Neural progenitor cell (in vitro differentiated cells): Measurements from ENCODE around the gene RAN. TPM values are rescaled to one million over a fixed set of nuclear protein-coding genes. Genes with fewer than 3 reads are reported as not detected.
"Not testable (repeated sequence)": the region's sequence is repeated elsewhere in the genome, so short reads cannot be mapped to it uniquely, and the experiment has no call there.

Experiments
- DNase-seq: peaks from one replicate; pipeline ENCODE4 v3.0.0-alpha.2; 2016; ENCODE audit warnings: low spot score
- H2AFZ ChIP-seq: fragments of 200-600 bp; sonication (generic); replicated peaks from 2 replicates; pipeline ENCODE4 v1.6.1; 2016; ENCODE audit warnings: antibody characterized with exemption
- H3F3A ChIP-seq: fragments of 200-600 bp; sonication (generic); 2 replicates; pipeline ENCODE4 v1.6.1; 2016; ENCODE audit warnings: antibody characterized with exemption, low read depth
- H3K27ac ChIP-seq: fragments of 200-600 bp; sonication (generic); 2 replicates; pipeline ENCODE4 v1.5.1; 2016; ENCODE audit warnings: mild to moderate bottlenecking
- H3K27me3 ChIP-seq: fragments of 200-600 bp; sonication (generic); 2 replicates; pipeline ENCODE4 v1.6.1; 2016; ENCODE audit warnings: mild to moderate bottlenecking, moderate library complexity
- H3K36me3 ChIP-seq: fragments of 200-600 bp; sonication (generic); 2 replicates; pipeline ENCODE4 v1.5.1; 2016
- H3K4me1 ChIP-seq: fragments of 200-600 bp; sonication (generic); 2 replicates; pipeline ENCODE4 v1.6.1; 2016; ENCODE audit warnings: mixed run types
- H3K4me2 ChIP-seq: fragments of 200-600 bp; sonication (generic); 2 replicates; pipeline ENCODE4 v1.6.1; 2016
- H3K4me3 ChIP-seq: fragments of 200-600 bp; sonication (generic); 2 replicates; pipeline ENCODE4 v1.5.1; 2016
- H3K79me2 ChIP-seq: fragments of 200-600 bp; sonication (generic); 2 replicates; pipeline ENCODE4 v1.6.1; 2016; ENCODE audit warnings: low read depth
- H3K9ac ChIP-seq: fragments of 200-600 bp; sonication (generic); 2 replicates; pipeline ENCODE4 v1.6.1; 2016
- H3K9me3 ChIP-seq: fragments of 200-600 bp; sonication (generic); 2 replicates; pipeline ENCODE4 v1.5.1; 2016; ENCODE audit warnings: low read depth
- H4K20me1 ChIP-seq: fragments of 200-600 bp; sonication (generic); 2 replicates; pipeline ENCODE4 v1.6.1; 2016; ENCODE audit warnings: low read depth
- H3K27ac Mint-ChIP-seq: 3 replicates; pipeline ENCODE4 v1.8.0; 2021; ENCODE audit warnings: mixed read lengths
- H3K27me3 Mint-ChIP-seq: 2 replicates; pipeline ENCODE4 v1.8.0; 2022; ENCODE audit warnings: low read depth, mild to moderate bottlenecking, inconsistent platforms, moderate library complexity, mixed read lengths; ENCODE audit not compliant: insufficient read depth
- H3K36me3 Mint-ChIP-seq: 3 replicates; pipeline ENCODE4 v1.8.0; 2021; ENCODE audit warnings: mixed read lengths
- H3K4me1 Mint-ChIP-seq: 3 replicates; pipeline ENCODE4 v1.8.0; 2021; ENCODE audit warnings: mixed read lengths
- H3K4me3 Mint-ChIP-seq: 3 replicates; pipeline ENCODE4 v1.8.0; 2021; ENCODE audit warnings: mild to moderate bottlenecking, moderate library complexity, mixed read lengths
- H3K9me3 Mint-ChIP-seq: 3 replicates; pipeline ENCODE4 v1.8.0; 2020; ENCODE audit warnings: mixed read lengths
- EZH2 ChIP-seq: fragments of 200-600 bp; sonication (generic); IDR thresholded peaks from 2 replicates; pipeline ENCODE4 v1.6.1; 2017; ENCODE audit warnings: antibody characterized with exemption, mild to moderate bottlenecking, moderate library complexity
- EZH2phosphoT487 ChIP-seq: fragments of 200-600 bp; sonication (generic); IDR thresholded peaks from 2 replicates; pipeline ENCODE4 v1.6.1; 2017; ENCODE audit warnings: antibody characterized with exemption
- total RNA-seq: library from RNA; depleted of rRNA; stranded (reverse); fragments of >200 nt; gene quantifications from 2 replicates; pipeline ENCODE4 v1.2.3, GENCODE V29; 2015; ENCODE audit warnings: low replicate concordance
- TF ChIP-seq, protein P1 (sequence below): fragments of 200-600 bp; sonication (generic); IDR thresholded peaks from 2 replicates; pipeline ENCODE4 v1.5.1; 2017; ENCODE audit warnings: antibody characterized with exemption, mild to moderate bottlenecking

Gene RAN
- total RNA-seq, 1 donor from 2014 or later = 1,370 TPM

DNA sequence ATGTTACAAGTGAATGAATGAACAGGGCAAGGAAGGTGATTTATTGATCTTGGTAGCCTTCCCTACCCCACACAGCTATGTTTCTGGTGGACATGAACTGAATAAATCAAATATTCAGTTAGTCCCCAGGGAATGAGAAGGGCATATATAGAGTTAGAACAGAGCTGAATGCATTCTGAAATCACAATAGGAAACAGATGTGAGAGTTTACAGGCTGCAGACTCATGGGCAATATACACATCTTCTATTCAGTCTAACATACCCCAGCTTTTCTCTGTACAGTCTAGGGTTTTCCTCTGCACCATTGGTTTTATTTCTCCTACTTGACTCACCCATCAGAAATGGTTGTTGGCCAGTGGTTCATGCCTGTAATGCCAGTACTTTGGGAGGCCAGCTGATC lies 25.5 kb upstream of the RAN start:
- H3K36me3 ChIP-seq = no peaks in the 10 kb centered on the region
- no peak overlapping the region for H3K4me2 ChIP-seq
- H2AFZ ChIP-seq = no peak overlapping the region
- no peak overlapping the region for H3K27ac ChIP-seq
- Mint-ChIP-seq H3K27ac (peak overlapping the region; percentile 53), H3K4me1 (peaks cover 11% of the 10 kb centered on the region), H3K4me3 (no peak overlapping the region), H3K9me3 (peaks cover 3% of the 10 kb centered on the region), H3K27me3 (peaks cover 17% of the 10 kb centered on the region), H3K36me3 (no peaks in the 10 kb centered on the region)
- H3K27me3 ChIP-seq = no peaks in the 10 kb centered on the region
- H4K20me1 ChIP-seq = no peaks in the 10 kb centered on the region
- H3K4me1 ChIP-seq = no peaks in the 10 kb centered on the region
- H3K9me3 ChIP-seq = no peaks in the 10 kb centered on the region
- TF ChIP-seq EZH2phosphoT487 (no peak), EZH2 (no peak)
- TF ChIP-seq, protein P1, sequence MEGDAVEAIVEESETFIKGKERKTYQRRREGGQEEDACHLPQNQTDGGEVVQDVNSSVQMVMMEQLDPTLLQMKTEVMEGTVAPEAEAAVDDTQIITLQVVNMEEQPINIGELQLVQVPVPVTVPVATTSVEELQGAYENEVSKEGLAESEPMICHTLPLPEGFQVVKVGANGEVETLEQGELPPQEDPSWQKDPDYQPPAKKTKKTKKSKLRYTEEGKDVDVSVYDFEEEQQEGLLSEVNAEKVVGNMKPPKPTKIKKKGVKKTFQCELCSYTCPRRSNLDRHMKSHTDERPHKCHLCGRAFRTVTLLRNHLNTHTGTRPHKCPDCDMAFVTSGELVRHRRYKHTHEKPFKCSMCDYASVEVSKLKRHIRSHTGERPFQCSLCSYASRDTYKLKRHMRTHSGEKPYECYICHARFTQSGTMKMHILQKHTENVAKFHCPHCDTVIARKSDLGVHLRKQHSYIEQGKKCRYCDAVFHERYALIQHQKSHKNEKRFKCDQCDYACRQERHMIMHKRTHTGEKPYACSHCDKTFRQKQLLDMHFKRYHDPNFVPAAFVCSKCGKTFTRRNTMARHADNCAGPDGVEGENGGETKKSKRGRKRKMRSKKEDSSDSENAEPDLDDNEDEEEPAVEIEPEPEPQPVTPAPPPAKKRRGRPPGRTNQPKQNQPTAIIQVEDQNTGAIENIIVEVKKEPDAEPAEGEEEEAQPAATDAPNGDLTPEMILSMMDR = no peak
- DNase-seq = no peak
- H3F3A ChIP-seq = peaks cover 14% of the 10 kb centered on the region
- no peaks in the 10 kb centered on the region for H3K79me2 ChIP-seq
- H3K4me3 ChIP-seq = no peak overlapping the region
- no peak overlapping the region for H3K9ac ChIP-seq

DNA sequence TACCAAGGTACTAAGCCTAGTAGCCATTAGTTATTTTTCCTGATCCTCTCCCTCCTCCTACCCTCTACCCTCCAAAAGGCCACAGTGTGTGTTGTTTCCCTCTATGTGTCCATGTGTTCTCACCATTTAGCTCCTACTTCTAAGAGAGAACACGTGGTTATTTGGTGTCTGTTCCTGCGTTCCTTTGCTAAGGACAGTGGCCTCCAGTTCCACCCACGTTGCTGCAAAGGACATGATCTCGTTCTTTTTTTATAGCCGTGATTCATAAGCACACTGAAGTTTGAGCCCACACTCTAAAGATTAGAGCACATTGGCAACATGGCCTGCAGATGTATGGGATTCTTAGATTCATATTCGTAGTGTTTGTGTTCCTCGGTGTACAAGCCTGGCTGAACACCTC lies 24.8 kb upstream of the RAN start:
- Mint-ChIP-seq H3K9me3 (peaks cover 3% of the 10 kb centered on the region), H3K4me3 (no peak overlapping the region), H3K4me1 (peaks cover 9% of the 10 kb centered on the region), H3K27ac (peak overlapping the region; percentile 23), H3K36me3 (no peaks in the 10 kb centered on the region), H3K27me3 (peaks cover 17% of the 10 kb centered on the region)
- no peaks in the 10 kb centered on the region for H3K4me1 ChIP-seq
- no peaks in the 10 kb centered on the region for H3K9me3 ChIP-seq
- H3K27ac ChIP-seq = no peak overlapping the region
- H2AFZ ChIP-seq = no peak overlapping the region
- no peak for DNase-seq
- H3K4me3 ChIP-seq = no peak overlapping the region
- no peak for TF ChIP-seq EZH2
- TF ChIP-seq, protein P1 = no peak
- TF ChIP-seq EZH2phosphoT487 = no peak
- no peaks in the 10 kb centered on the region for H4K20me1 ChIP-seq
- no peak overlapping the region for H3K9ac ChIP-seq
- H3K79me2 ChIP-seq = no peaks in the 10 kb centered on the region
- H3F3A ChIP-seq = peaks cover 14% of the 10 kb centered on the region
- no peaks in the 10 kb centered on the region for H3K27me3 ChIP-seq
- no peaks in the 10 kb centered on the region for H3K36me3 ChIP-seq
- H3K4me2 ChIP-seq = no peak overlapping the region

DNA sequence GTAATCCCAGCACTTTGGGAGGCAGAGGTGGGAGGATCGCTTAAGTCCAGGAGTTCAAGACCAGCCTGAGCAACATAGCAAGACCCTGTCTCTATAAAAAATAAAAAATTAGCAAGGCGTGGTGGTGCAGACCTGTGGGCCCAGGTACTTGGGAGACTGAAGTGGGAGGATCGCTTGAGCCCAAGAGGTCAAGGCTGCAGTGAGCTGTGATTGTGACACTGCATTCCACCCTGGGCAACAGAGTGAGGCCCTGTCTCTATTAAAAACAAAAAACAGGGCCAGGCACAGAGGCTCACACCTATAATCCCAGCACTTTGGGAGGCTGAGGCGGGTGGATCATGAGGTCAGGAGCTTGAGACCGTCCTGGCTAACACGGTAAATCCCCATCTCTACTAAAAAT lies 23.8 kb upstream of the RAN start:
- not testable (repeated sequence) for H3K9me3 Mint-ChIP-seq, H3K4me1 ChIP-seq, H3K4me3 Mint-ChIP-seq

DNA sequence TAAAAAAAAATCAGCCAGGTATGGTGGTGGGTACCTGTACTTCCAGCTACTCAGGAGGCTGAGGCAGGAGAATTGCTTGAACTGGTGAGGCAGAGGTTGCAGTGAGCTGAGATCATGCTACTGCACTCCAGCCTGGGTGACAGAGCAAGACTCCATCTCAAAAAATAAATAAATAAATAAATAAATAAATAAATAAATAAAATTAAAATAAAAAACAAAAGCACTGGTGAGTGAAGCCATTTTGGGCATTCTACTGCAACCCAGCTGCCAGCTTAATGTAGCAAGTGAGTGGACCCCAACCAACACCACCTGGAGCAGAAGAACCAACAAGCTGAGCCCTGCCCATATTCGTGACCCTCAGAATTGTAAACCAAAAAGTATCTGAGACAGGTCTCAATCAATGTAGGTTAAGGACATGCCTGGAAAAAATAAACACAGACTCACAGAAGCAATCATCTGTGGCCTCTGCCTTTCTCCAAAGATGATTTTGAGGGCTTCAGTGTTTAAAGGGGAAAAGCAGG lies 23.0 kb upstream of the RAN start:
- not testable (repeated sequence) for H2AFZ ChIP-seq, H3K27me3 ChIP-seq, H3K4me1 ChIP-seq, H3K27ac ChIP-seq, H3K4me2 ChIP-seq, H3K9me3 Mint-ChIP-seq, H3K4me3 Mint-ChIP-seq, H3K9me3 ChIP-seq, H3K9ac ChIP-seq, H3K27ac Mint-ChIP-seq, H4K20me1 ChIP-seq, H3K4me3 ChIP-seq, H3K36me3 ChIP-seq, H3K79me2 ChIP-seq, DNase-seq, H3K36me3 Mint-ChIP-seq
- peaks cover 22% of the 10 kb centered on the region for H3K4me1 Mint-ChIP-seq
- H3F3A ChIP-seq = peaks cover 15% of the 10 kb centered on the region
- peaks cover 25% of the 10 kb centered on the region for H3K27me3 Mint-ChIP-seq

More for the DNA sequence above, 23.8 kb upstream of the RAN start:
- not testable (repeated sequence) for H3K9me3 ChIP-seq, H3K27ac Mint-ChIP-seq, H3K4me3 ChIP-seq, H3K27me3 ChIP-seq, H3K9ac ChIP-seq, H3K36me3 ChIP-seq, H3K79me2 ChIP-seq, DNase-seq, H4K20me1 ChIP-seq, H3K4me2 ChIP-seq, H2AFZ ChIP-seq, H3K36me3 Mint-ChIP-seq, H3K27ac ChIP-seq
- peaks cover 15% of the 10 kb centered on the region for H3F3A ChIP-seq
- Mint-ChIP-seq H3K27me3 (peaks cover 24% of the 10 kb centered on the region), H3K4me1 (peaks cover 16% of the 10 kb centered on the region)
